ENCODE measurements around the gene SPAG5.
"Not testable (repeated sequence)": the region's sequence is repeated elsewhere in the genome, so short reads cannot be mapped to it uniquely, and the experiment has no call there.

Gene SPAG5

GRCh38 chr17:28598799-28599310 lies at the start of gene SPAG5:
TSS of gene SPAG5 (minus strand) at chr17:28599025. CDS start at chr17:28598946, 79 bp downstream.
- DNase-seq, result peak; percentile 87 to 92

- DNase-seq, result no peak
Observed at GRCh38 chr17:28646039-28646754, 47.4 kb upstream of the SPAG5 start.

- DNase-seq, result no peak
Observed at GRCh38 chr17:28645576-28645939, 46.7 kb upstream of the SPAG5 start.

- peak; percentile 89 to 90 for DNase-seq
Observed at GRCh38 chr17:28644787-28645575, 46.2 kb upstream of the SPAG5 start, which contains the start of gene BLTP2. TSS of gene BLTP2 (minus strand) at chr17:28645158. CDS start at chr17:28645056, 102 bp downstream.

GRCh38 chr17:28643983-28644786 lies 45.4 kb upstream of the SPAG5 start:
- DNase-seq, result peak; percentile 10 to 35

- DNase-seq, result no peak
Observed at GRCh38 chr17:28641579-28641978, 42.8 kb upstream of the SPAG5 start.

GRCh38 chr17:28635506-28635905 lies 36.7 kb upstream of the SPAG5 start:
- no peak for DNase-seq

- DNase-seq, result no peak
Observed at GRCh38 chr17:28634206-28634865, 35.5 kb upstream of the SPAG5 start.

GRCh38 chr17:28626818-28627217 lies 28.0 kb upstream of the SPAG5 start:
- no peak for DNase-seq

GRCh38 chr17:28624148-28624547 lies 25.3 kb upstream of the SPAG5 start:
- DNase-seq, result no peak

GRCh38 chr17:28623696-28624095 lies 24.9 kb upstream of the SPAG5 start:
- DNase-seq, result no peak

- no peak for DNase-seq
Observed at GRCh38 chr17:28622186-28622585, 23.4 kb upstream of the SPAG5 start.

- no peak for DNase-seq
Observed at GRCh38 chr17:28620010-28620409, 21.2 kb upstream of the SPAG5 start.

- DNase-seq, result no peak
Observed at GRCh38 chr17:28618464-28618863, 19.6 kb upstream of the SPAG5 start.

- DNase-seq, result no peak
Observed at GRCh38 chr17:28616281-28616680, 17.5 kb upstream of the SPAG5 start.

GRCh38 chr17:28615260-28615940 lies 16.6 kb upstream of the SPAG5 start:
- no peak for DNase-seq

- no peak for DNase-seq
Observed at GRCh38 chr17:28613931-28614381, 15.1 kb upstream of the SPAG5 start, which contains the start of gene RSKR. TSS of gene RSKR (minus strand) at chr17:28614185. CDS start at chr17:28614161, 24 bp downstream.

- DNase-seq, result no peak
Observed at GRCh38 chr17:28612936-28613872, 14.4 kb upstream of the SPAG5 start.

- no peak for DNase-seq
Observed at GRCh38 chr17:28612531-28612930, 13.7 kb upstream of the SPAG5 start.

GRCh38 chr17:28610376-28610775 lies 11.6 kb upstream of the SPAG5 start:
- DNase-seq, result no peak

- not testable (repeated sequence) for DNase-seq
Observed at GRCh38 chr17:28604031-28604430, 5.2 kb upstream of the SPAG5 start.

Measured in NCI-H2081 (cell line).